Measurements from ENCODE around the gene SNX9.

- TF ChIP-seq POLR2A (IDR thresholded peaks at IDR 0.05; ENCODE audit: low read length) (no peak), GATA1 (IDR thresholded peaks at IDR 0.05; ENCODE audit: low read depth, low read length) (no peak)
Measured at GRCh38 chr6:157773248-157773773, 49.7 kb upstream of the SNX9 start.
